Tibial nerve (tissue), 4 donors: Measurements from ENCODE around the gene NSUN7.

Source experiments
- CTCF ChIP-seq, 5 experiments: fragments of 200-600 bp in 3 of 5; fragments of 450-650 bp in 2 of 5; sonication (generic) in 3 of 5; IDR thresholded peaks; one replicate each; pipeline ENCODE4 v1.5.1; 2016 to 2019; ENCODE audit warnings: antibody characterized with exemption in 5 of 5, mild to moderate bottlenecking in 3 of 5, moderate library complexity in 2 of 5
- EP300 ChIP-seq, 2 donors: sonication (generic); formaldehyde crosslinking; IDR thresholded peaks; one replicate each; pipeline ENCODE4 v1.6.1; 2017; ENCODE audit warnings: antibody characterized with exemption in 2 of 2, mild to moderate bottlenecking in 1 of 2
- POLR2A ChIP-seq, 2 donors: fragments of 450-650 bp; IDR thresholded peaks; one replicate each; pipeline ENCODE4 v1.6.1; 2017; ENCODE audit warnings: antibody characterized with exemption in 2 of 2, mild to moderate bottlenecking in 2 of 2, moderate library complexity in 2 of 2

- TF ChIP-seq EP300 (IDR thresholded peaks at IDR 0.05) = no peak
- TF ChIP-seq CTCF (IDR thresholded peaks at IDR 0.05) = no peak
- TF ChIP-seq POLR2A (IDR thresholded peaks at IDR 0.05) = no peak
Observed at GRCh38 chr4:40844261-40844660, 94.5 kb downstream of the NSUN7 start.
